GM21390 (cell line): ENCODE measurements around the gene DRAP1.

ENCODE experiments used
- ATAC-seq: cut with Tn5 transposase; IDR thresholded peaks from one replicate; pipeline ENCODE4 v1.9.1; 2021; ENCODE audit not compliant: unreplicated experiment

Gene DRAP1

DNA sequence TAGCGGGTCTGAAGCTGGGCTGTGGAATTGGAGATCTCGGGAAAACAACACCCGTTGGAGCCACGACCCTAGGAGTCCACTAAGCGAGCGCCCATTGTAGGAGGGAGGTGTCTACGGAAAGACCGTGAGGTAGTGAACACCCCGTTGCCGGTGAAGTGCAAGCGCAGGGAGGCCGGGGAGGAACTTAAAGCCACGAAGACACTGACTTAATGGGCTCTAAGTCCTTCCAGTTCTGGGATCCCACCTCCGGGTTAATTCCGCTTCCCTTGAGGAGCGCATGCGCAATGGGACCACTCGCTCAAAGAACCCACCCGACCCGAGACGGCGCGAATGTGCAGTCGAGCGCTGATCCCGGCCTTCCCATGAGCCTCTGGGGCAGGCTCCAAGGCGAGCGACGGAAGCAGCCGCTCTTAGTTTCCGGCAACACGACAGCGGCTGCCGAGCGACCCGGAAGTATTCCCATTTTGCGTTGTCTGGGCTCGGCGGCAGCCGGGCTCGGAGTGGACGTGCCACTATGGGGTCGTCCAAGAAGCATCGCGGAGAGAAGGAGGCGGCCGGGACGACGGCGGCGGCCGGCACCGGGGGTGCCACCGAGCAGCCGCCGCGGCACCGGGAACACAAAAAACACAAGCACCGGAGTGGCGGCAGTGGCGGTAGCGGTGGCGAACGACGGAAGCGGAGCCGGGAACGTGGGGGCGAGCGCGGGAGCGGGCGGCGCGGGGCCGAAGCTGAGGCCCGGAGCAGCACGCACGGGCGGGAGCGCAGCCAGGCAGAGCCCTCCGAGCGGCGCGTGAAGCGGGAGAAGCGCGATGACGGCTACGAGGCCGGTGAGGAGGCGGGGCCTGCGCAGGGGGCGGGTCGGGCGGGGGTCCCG lies 42.3 kb downstream of the DRAP1 start, which contains the start of gene SART1:
SART1 (plus strand) TSS at position 468 of the 874 bp plus-strand sequence; CDS start at position 515, 47 bp downstream.
- ATAC-seq, result peak; percentile 76

DNA sequence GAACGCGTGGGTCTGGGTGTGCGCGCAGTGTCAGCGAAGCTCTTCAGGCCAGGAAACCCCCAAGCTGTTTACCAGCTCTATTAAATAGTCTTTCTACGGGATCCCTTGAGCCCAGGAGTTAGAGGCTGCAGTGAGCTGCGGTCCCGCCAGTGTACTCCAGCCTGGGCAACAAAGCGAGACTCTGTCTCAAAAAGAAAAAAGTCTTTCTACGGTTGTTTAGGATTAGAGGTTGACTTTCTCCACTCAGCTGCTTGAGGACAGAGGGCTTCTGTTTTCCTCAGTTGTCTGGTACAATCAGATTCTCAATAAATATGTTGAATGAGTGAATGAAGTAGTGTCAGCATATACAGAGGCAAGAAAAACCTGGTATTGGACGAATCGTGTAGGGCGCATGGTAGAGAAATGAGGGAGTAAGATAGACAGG lies 42.9 kb downstream of the DRAP1 start:
- ATAC-seq, result no peak

DNA sequence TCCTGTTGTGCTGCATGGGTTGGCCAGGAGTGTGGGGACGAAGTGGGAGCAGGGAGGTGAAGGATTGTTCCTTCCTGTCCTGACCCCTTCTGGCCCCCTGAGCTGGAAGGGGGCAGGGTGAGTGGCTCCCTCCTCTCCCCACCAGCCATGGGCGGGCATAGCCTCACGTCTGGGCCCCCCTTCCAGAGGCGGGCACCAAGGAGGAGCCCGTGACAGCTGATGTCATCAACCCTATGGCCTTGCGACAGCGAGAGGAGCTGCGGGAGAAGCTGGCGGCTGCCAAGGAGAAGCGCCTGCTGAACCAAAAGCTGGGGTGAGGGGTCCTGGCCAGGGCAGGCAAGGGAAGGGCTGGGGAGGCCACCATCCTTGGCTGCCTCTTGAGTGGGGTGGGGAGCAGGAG lies 45.7 kb downstream of the DRAP1 start:
- no peak for ATAC-seq

DNA sequence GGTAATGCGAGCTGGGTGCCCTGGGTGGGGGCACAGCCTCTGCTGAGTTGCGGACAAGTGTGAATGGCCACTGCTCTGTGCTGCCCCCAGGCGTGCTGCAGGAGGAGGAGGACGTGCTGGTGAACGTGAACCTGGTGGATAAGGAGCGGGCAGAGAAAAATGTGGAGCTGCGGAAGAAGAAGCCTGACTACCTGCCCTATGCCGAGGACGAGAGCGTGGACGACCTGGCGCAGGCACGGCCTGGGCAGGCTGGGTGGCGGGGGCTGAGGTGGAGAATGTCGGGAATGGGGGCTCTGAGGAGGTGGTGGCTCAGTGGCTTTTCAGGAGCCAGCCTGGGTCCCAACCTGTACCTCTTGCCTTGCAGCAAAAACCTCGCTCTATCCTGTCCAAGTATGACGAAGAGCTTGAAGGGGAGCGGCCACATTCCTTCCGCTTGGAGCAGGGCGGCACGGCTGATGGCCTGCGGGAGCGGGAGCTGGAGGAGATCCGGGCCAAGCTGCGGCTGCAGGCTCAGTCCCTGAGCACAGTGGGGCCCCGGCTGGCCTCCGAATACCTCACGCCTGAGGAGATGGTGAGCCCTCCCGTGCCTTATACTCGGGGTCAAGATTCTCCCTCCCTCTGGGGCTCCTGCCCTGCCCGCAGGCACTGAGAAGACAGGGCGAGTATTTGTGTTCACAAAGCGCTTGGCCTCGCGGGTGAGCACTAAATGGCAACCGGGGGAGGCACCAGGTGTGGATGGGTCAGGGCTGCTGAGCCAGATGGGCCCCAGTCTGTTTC lies 46.9 kb downstream of the DRAP1 start:
- ATAC-seq, result no peak

DNA sequence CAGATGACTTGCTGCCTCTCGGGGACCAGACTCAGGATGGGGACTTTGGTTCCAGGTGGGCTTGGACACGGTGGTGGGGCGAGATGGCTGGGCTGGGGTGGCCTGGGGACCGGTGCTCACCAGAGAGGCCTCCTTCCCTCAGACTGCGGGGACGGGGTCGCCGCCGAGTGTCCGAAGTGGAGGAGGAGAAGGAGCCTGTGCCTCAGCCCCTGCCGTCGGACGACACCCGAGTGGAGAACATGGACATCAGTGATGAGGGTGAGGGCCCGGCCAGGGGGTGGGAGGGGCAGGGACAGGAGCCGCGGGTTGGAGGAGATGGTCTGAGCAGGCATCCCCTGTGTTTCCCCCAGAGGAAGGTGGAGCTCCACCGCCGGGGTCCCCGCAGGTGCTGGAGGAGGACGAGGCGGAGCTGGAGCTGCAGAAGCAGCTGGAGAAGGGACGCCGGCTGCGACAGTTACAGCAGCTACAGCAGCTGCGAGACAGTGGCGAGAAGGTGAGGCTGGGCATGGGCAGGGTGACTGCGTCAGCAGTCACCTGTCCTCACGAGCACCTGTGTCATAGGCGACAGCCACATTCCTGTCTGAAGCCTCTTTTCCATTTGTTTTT lies 48.2 kb downstream of the DRAP1 start:
- ATAC-seq, result no peak

DNA sequence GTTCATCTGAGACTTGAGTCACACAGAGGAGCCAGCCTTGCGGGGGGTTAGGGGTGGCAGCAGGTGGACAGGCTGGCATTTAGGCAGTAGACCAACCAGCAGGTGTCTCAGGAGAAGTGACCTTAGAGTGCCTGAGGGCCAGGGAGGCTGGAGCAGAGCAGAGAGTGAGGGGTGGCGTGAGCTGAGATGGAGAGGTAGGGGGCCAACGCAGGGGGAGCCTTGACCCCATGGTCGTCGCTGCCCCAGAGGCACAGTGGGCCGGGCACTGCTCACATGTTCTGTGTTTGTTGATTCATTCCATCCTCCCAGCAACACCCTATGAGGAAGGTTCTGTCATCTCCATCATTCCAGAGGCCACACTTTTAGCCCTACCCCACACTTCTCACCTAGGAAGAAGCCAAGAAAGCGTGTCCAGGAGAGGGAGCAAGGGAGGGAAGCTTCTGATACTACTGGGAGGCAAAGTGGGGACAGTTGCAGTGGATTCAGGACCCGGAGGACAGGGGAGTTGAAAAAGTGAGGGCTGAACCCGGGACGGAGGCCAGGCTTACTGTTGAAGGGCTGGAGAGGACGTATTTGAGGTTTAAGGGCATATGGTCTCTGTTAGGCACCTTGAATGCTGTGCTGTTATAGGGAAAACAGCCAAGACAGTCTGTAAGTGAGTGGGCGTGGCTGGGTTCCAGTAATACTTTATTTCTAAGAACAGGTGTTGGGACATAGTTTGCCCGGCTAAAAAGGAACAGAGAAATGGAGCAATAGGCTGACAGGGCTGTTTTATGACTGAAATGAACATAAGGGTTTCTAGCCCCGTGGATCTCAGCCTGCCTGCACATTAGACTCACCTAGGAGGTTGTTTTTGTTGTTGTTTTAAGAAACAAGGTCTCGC lies 49.6 kb downstream of the DRAP1 start:
- no peak for ATAC-seq
